Liver (tissue), 9 donors: ENCODE results near the gene GTF3C4. TPM values are rescaled to one million over a fixed set of nuclear protein-coding genes. Genes with fewer than 3 reads are reported as not detected.

ENCODE experiments used
- DNase-seq: peaks from one replicate; pipeline ENCODE4 v3.0.0-alpha.2; 2017; ENCODE audit warnings: low spot score
- H3K27ac ChIP-seq, 2 donors: one replicate each; pipeline ENCODE4 v1.7.0; 2013; ENCODE audit warnings: inconsistent platforms in 2 of 2, low read length in 2 of 2, control low read depth in 1 of 2, low read depth in 1 of 2, mild to moderate bottlenecking in 1 of 2
- H3K27me3 ChIP-seq, 4 donors: one replicate each; pipeline versions ENCODE4 v1.6.1 to v1.7.0; 2013; ENCODE audit warnings: low read length in 3 of 4, inconsistent platforms in 1 of 4, mild to moderate bottlenecking in 1 of 4, moderate library complexity in 1 of 4; ENCODE audit not compliant: control insufficient read depth in 4 of 4, insufficient read depth in 4 of 4
- H3K36me3 ChIP-seq, 4 donors: one replicate each; pipeline versions ENCODE4 v1.6.1 to v1.7.0; 2013; ENCODE audit warnings: low read length in 3 of 4, mild to moderate bottlenecking in 3 of 4, low read depth in 1 of 4, moderate library complexity in 1 of 4; ENCODE audit not compliant: control insufficient read depth in 4 of 4, insufficient read depth in 3 of 4
- H3K4me1 ChIP-seq, 4 donors: one replicate each; pipeline versions ENCODE4 v1.6.1 to v1.7.0; 2013; ENCODE audit warnings: low read length in 3 of 4, mild to moderate bottlenecking in 3 of 4, moderate library complexity in 1 of 4; ENCODE audit not compliant: control insufficient read depth in 4 of 4, insufficient read depth in 4 of 4
- H3K4me3 ChIP-seq, 3 donors: one replicate each; pipeline versions ENCODE4 v1.6.1 to v1.7.0; 2013; ENCODE audit warnings: low read length in 3 of 3, control low read depth in 1 of 3, low read depth in 1 of 3, mild to moderate bottlenecking in 1 of 3
- H3K9ac ChIP-seq, 2 donors: one replicate each; pipeline ENCODE4 v1.7.0; 2013; ENCODE audit warnings: low read length in 2 of 2, mild to moderate bottlenecking in 2 of 2, moderate library complexity in 2 of 2, control low read depth in 1 of 2, low read depth in 1 of 2
- H3K9me3 ChIP-seq, 4 donors: one replicate each; pipeline versions ENCODE4 v1.6.1 to v1.7.0; 2013; ENCODE audit warnings: low read length in 3 of 4; ENCODE audit not compliant: control insufficient read depth in 4 of 4
- EGR1 ChIP-seq, 2 donors: IDR thresholded peaks; 2 replicates each; pipeline ENCODE4 v1.6.1; 2016 to 2018; ENCODE audit warnings: antibody characterized with exemption in 2 of 2, low read depth in 2 of 2
- FOXA1 ChIP-seq: IDR thresholded peaks from 2 replicates; pipeline ENCODE4 v1.6.1; 2016; ENCODE audit warnings: antibody characterized with exemption
- FOXA2 ChIP-seq: IDR thresholded peaks from 2 replicates; pipeline ENCODE4 v1.6.1; 2016; ENCODE audit warnings: antibody characterized with exemption
- GABPA ChIP-seq, 2 donors: IDR thresholded peaks in 1 of 2; conservative IDR thresholded peaks in 1 of 2; 2 replicates each; pipeline ENCODE4 v1.6.1; 2016; ENCODE audit warnings: antibody characterized with exemption in 2 of 2, mild to moderate bottlenecking in 1 of 2, moderate library complexity in 1 of 2
- HNF4G ChIP-seq: IDR thresholded peaks from 2 replicates; pipeline ENCODE4 v1.6.1; 2016; ENCODE audit warnings: antibody characterized with exemption
- JUND ChIP-seq, 2 donors: IDR thresholded peaks; 2 replicates each; pipeline ENCODE4 v1.6.1; 2016; ENCODE audit warnings: antibody characterized with exemption in 2 of 2
- NR2F2 ChIP-seq: IDR thresholded peaks from 2 replicates; pipeline ENCODE4 v1.6.1; 2016; ENCODE audit warnings: antibody characterized with exemption
- RAD21 ChIP-seq, 2 donors: IDR thresholded peaks; 2 replicates each; pipeline ENCODE4 v1.6.1; 2016; ENCODE audit warnings: antibody characterized with exemption in 2 of 2, mild to moderate bottlenecking in 2 of 2
- RXRA ChIP-seq, 2 donors: IDR thresholded peaks; 2 replicates each; pipeline ENCODE4 v1.6.1; 2017 to 2018; ENCODE audit warnings: antibody characterized with exemption in 2 of 2, mild to moderate bottlenecking in 1 of 2
- SP1 ChIP-seq: IDR thresholded peaks from 2 replicates; pipeline ENCODE4 v1.6.1; 2018; ENCODE audit warnings: antibody characterized with exemption, mild to moderate bottlenecking
- TAF1 ChIP-seq: conservative IDR thresholded peaks from 2 replicates; pipeline ENCODE4 v1.6.1; 2016; ENCODE audit warnings: antibody characterized with exemption, mild to moderate bottlenecking
- YY1 ChIP-seq: IDR thresholded peaks from 2 replicates; pipeline ENCODE4 v1.6.1; 2016; ENCODE audit warnings: antibody characterized with exemption, mild to moderate bottlenecking
- WGBS: extraction: QIAGEN DNeasy Blood & Tissue Kit; methylation state at CpG from one replicate; pipeline ENCODE4 v1.1.7; 2013; 5-methylcytosine and 5-hydroxymethylcytosine counted together
- polyA plus RNA-seq, 2 donors: library from polyadenylated mRNA; stranded (reverse) in 1 of 2; unstranded in 1 of 2; fragments of 200-250 nt in 1 of 2; fragments of >200 nt in 1 of 2; fragmentation: Nextera tagmentation in 1 of 2; extraction: Ambion mirVana in 1 of 2; gene quantifications; one replicate each; pipeline versions ENCODE4 v1.2.1 to v1.2.3, GENCODE V29; 2013 to 2015
- total RNA-seq, 2 donors: library from RNA; depleted of rRNA; stranded (reverse); fragments of >200 nt; gene quantifications; one replicate each; pipeline ENCODE4 v1.2.3, GENCODE V29; 2014
- TF ChIP-seq, protein P1 (sequence below): IDR thresholded peaks from 2 replicates; pipeline ENCODE4 v1.6.1; 2016; ENCODE audit warnings: antibody characterized with exemption
- TF ChIP-seq, protein P2 (sequence below): IDR thresholded peaks from 2 replicates; pipeline ENCODE4 v1.6.1; 2016; ENCODE audit warnings: antibody characterized with exemption, mild to moderate bottlenecking
- donor health status: healthy.
- donor health status: healthy.
- donor health status: healthy.
- donor health status: healthy.
- donor health status: healthy.

The GTF3C4 gene
- total and polyA plus RNA-seq, 4 donors = 1.4 to 7.2 (median 5.0) TPM

DNA sequence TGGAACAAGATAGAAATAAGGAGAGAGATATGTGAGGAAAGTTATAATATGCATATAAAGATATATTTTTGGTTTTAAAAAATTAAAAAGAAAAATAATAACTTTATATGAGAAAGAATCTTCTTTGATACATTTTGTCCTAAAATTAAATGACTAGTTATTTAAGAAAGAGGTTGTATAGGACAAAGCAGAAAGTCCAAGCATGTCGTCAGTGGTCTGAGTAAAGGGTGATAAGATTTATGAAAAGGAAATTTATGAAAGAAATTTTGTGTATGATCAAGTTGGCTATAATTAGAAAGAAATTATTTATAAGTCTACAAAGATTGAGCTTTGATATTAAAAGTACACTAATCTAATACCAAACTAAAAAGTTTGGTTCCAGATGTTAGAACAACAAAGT lies 32.0 kb downstream of the GTF3C4 start:
- no peak for DNase-seq
- no peaks in the 10 kb centered on the region for H3K36me3 ChIP-seq
- TF ChIP-seq JUND (IDR thresholded peaks at IDR 0.05) (no peak), HNF4G (no peak), TAF1 (no peak)
- no peak overlapping the region for H3K4me3 ChIP-seq
- no peak overlapping the region for H3K9ac ChIP-seq
- 72% methylated on average over 1 of the region's 1 CpG for WGBS
- H3K9me3 ChIP-seq = peaks cover 2 to 10% (median 5%) of the 10 kb centered on the region in 4 donors
- H3K27ac ChIP-seq = no peak overlapping the region
- H3K4me1 ChIP-seq = no peaks in the 10 kb centered on the region
- peaks cover 0 to 4% (median 0%) of the 10 kb centered on the region in 4 donors for H3K27me3 ChIP-seq

DNA sequence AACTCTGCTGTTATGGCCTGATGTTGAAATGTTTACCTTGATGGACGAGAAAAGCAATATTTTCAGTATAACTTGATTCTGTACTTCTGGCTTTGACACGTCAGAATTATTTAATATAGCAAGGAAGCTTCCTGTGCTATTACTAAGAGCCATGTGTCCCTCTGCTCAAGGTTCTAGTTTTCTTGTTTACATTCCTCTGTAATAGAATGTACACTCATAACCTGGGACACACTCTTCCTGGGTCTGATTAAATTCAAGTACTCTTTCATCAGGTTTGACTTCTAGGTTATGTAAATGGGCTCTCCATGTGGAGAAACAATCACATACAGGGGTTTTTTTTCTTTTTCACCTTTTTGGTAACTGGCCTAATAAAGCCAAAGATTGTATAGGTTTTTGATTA lies 33.1 kb downstream of the GTF3C4 start:
- Histone ChIP-seq H3K4me3 (no peak overlapping the region), H3K9me3 (peaks cover 0 to under 1% (median under 1%) of the 10 kb centered on the region in 4 donors), H3K4me1 (no peaks in the 10 kb centered on the region), H3K9ac (no peak overlapping the region), H3K27me3 (peaks cover 0 to 4% (median 0%) of the 10 kb centered on the region in 4 donors), H3K27ac (no peak overlapping the region), H3K36me3 (no peaks in the 10 kb centered on the region)
- no peak for DNase-seq
- WGBS = 59% methylated on average over 2 of the region's 2 CpGs
- TF ChIP-seq NR2F2 (no peak), RAD21 (IDR thresholded peaks at IDR 0.05) (no peak), YY1 (no peak), GABPA (IDR thresholded peaks at IDR 0.05 in 1 of 2, conservative IDR thresholded peaks at IDR 0.05 in 1 of 2) (no peak), EGR1 (IDR thresholded peaks at IDR 0.05; ENCODE audit: low read depth in 2 of 2) (no peak), TAF1 (no peak)
- TF ChIP-seq, protein P1, sequence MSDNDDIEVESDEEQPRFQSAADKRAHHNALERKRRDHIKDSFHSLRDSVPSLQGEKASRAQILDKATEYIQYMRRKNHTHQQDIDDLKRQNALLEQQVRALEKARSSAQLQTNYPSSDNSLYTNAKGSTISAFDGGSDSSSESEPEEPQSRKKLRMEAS = no peak

DNA sequence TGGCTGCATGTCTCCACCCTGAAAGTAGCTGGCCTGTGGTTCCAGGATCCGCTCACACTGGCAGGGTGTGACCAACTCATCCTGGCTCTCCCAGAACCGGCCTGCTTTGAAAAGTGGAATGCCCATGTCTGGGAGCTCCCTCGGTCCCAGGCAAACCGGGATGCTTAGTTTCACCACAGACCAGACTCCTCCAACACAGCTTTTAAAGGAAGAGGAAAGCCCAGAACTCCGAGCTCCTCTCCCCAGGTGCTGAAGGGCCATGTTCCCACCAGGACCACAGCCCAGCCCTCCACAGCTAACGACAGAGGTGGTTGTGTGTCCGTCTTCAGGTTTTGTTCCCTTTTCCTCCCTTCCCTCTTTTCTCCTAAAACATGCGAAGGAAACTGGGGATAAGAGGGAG lies 38.0 kb downstream of the GTF3C4 start:
- Histone ChIP-seq H3K4me1 (no peaks in the 10 kb centered on the region), H3K27me3 (peaks cover 0 to 6% (median 0%) of the 10 kb centered on the region in 4 donors), H3K9ac (no peak overlapping the region), H3K4me3 (no peak overlapping the region), H3K27ac (no peak overlapping the region), H3K9me3 (no peaks in the 10 kb centered on the region), H3K36me3 (no peaks in the 10 kb centered on the region)
- TF ChIP-seq, protein P2, sequence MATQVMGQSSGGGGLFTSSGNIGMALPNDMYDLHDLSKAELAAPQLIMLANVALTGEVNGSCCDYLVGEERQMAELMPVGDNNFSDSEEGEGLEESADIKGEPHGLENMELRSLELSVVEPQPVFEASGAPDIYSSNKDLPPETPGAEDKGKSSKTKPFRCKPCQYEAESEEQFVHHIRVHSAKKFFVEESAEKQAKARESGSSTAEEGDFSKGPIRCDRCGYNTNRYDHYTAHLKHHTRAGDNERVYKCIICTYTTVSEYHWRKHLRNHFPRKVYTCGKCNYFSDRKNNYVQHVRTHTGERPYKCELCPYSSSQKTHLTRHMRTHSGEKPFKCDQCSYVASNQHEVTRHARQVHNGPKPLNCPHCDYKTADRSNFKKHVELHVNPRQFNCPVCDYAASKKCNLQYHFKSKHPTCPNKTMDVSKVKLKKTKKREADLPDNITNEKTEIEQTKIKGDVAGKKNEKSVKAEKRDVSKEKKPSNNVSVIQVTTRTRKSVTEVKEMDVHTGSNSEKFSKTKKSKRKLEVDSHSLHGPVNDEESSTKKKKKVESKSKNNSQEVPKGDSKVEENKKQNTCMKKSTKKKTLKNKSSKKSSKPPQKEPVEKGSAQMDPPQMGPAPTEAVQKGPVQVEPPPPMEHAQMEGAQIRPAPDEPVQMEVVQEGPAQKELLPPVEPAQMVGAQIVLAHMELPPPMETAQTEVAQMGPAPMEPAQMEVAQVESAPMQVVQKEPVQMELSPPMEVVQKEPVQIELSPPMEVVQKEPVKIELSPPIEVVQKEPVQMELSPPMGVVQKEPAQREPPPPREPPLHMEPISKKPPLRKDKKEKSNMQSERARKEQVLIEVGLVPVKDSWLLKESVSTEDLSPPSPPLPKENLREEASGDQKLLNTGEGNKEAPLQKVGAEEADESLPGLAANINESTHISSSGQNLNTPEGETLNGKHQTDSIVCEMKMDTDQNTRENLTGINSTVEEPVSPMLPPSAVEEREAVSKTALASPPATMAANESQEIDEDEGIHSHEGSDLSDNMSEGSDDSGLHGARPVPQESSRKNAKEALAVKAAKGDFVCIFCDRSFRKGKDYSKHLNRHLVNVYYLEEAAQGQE = no peak
- TF ChIP-seq NR2F2 = no peak
- TF ChIP-seq SP1 = no peak
- TF ChIP-seq RXRA (IDR thresholded peaks at IDR 0.05) = no peak
- no peak for TF ChIP-seq FOXA2
- TF ChIP-seq RAD21 (IDR thresholded peaks at IDR 0.05) = no peak
- no peak for TF ChIP-seq TAF1
- TF ChIP-seq HNF4G = no peak
- TF ChIP-seq FOXA1 = no peak
- DNase-seq = no peak
- WGBS = 77% methylated on average over 8 of the region's 8 CpGs
